Posterior cingulate gyrus (tissue), 11 donors: ENCODE measurements around the gene SAPCD1.

Experiments used
- DNase-seq, 10 donors: peaks; one replicate each; pipeline versions ENCODE4 v3.0.0 to v3.0.0-alpha.2; 2020 to 2021; ENCODE audit warnings: mixed read lengths in 3 of 10
- intact Hi-C: fragments of 100-400 bp; cut with DNase I; formaldehyde crosslinking; loops from one replicate; pipeline ENCODE4 v1.15.1; 2023

SAPCD1 gene

GRCh38 chr6:31728767-31729514 lies 33.5 kb upstream of the SAPCD1 start, which contains the start of gene DDAH2:
Gene DDAH2 (minus strand): TSS chr6:31729299. CDS start chr6:31729161, 138 bp downstream.
- intact Hi-C loops: loop anchor here (5.0 kb wide), 1 partner anchor 103 kb away; no protein-coding TSS in a partner anchor
- DNase-seq: peak in 2 of 10 donors; percentile 72 to 75

GRCh38 chr6:31729515-31729978 lies 32.9 kb upstream of the SAPCD1 start:
- peak; percentile 44 to 96 (median 74) for DNase-seq

DNA sequence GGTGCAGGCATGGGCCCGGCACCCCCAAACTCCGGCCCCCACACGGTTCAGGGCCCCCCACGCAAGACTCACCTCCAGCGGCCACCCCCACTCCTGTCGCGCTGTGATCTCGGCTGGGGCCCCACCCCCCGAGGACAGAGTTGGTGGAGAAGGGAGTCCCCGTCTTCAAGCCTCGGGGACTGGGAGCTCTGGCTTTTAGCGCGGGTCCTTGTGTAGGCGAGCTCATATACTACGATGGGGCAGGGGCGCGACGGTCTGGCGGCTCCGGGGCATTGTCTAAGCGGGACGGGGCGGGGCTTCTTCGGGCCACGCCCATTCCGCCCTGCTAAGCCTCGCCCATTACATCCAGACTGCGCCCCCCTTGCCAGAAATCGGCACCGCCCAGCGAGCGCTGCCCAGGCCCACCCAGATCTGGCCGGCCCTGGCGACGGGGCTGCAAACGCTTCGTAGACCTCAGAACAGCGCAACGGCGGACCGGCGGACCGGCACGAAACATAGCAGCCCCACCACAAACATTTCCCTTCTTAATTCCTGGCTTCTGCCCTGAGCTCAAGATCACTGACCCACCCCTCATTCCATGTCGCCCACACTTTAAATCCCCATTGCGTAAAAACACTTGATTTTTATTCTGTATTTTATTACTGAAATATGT lies 32.4 kb upstream of the SAPCD1 start:
- peak; percentile 43 to 94 (median 60) for DNase-seq
- intact Hi-C loops: loop anchor here (5.0 to 10.0 kb wide), 2 partner anchors 65 to 102 kb away; partner anchors contain the start of gene VARS1

More at GRCh38 chr6:31729515-31729978, 32.9 kb upstream of the SAPCD1 start:
- intact Hi-C loops: loop anchor here (5.0 kb wide), 1 partner anchor 103 kb away; no protein-coding TSS in a partner anchor

GRCh38 chr6:31730631-31731086 lies 31.8 kb upstream of the SAPCD1 start:
- peak in 1 of 10 donors; percentile 37 for DNase-seq
- intact Hi-C loops: loop anchor here (10.0 kb wide), 1 partner anchor 64 kb away; the partner anchor contains the start of gene VARS1

GRCh38 chr6:31732029-31732428 lies 30.4 kb upstream of the SAPCD1 start:
- intact Hi-C loops: loop anchor here (10.0 kb wide), 1 partner anchor 63 kb away; the partner anchor contains the start of gene VARS1
- no peak for DNase-seq

DNA sequence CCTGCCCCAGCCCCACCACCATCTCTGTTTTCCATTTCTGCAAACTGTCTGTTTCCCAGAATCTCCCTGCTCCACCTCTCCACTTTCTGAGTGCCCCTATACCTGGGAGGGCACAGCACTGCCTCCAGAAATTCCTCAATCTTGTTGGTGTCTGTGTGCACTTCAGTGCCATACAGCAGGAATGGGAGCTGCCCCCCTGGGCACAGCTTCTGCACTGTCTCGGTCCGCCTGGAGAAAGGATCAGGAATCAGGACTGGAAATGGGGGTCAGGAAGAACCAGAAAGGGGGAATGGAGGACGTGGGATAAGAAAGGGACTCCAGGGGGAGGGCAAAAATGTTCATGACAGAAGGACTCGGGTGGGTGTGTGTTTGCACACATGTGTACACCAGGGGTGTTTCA lies 28.7 kb upstream of the SAPCD1 start:
- intact Hi-C loops: loop anchor here (10.0 kb wide), 1 partner anchor 61 kb away; the partner anchor contains the start of gene VARS1
- peak in 1 of 10 donors; percentile 56 for DNase-seq

GRCh38 chr6:31734247-31734820 lies 28.1 kb upstream of the SAPCD1 start:
- DNase-seq: peak in 1 of 10 donors; percentile 11
- intact Hi-C loops: loop anchor here (10.0 kb wide), 1 partner anchor 60 kb away; the partner anchor contains the start of gene VARS1

DNA sequence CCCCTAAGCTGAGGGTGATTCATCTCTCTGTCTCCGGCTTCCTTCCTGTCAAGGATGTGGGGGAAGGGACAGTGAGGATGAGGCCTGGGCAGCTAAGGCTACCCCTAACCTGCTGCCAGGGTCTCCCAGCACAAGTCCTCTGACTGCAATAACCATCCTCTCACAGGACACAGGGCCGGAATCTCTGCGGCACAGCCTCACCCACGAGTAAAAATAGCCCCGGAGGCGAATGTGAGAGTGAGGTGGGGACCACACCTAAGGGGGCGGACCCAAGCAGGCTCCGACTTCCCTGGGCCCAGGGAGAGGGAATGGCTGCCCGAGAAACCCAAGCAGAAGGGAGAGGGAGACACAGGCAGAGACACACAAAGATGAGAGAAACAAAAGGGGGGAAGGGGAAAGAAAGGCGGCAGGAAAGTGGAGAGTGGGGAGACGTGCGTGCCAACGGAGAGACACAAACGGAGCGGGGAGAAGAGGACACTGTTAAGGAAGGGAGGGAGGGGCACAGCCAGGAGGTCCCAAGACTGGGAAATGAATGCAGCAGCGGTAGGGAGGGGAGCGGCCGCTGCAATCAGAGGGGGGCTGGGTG lies 27.5 kb upstream of the SAPCD1 start:
- DNase-seq: peak in 1 of 10 donors; percentile 70
- intact Hi-C loops: loop anchor here (10.0 kb wide), 1 partner anchor 60 kb away; the partner anchor contains the start of gene VARS1

- peak in 2 of 10 donors; percentile 26 to 81 for DNase-seq
- intact Hi-C loops: loop anchor here (10.0 kb wide), 1 partner anchor 59 kb away; the partner anchor contains the start of gene VARS1
Measured at GRCh38 chr6:31736021-31736767, 26.3 kb upstream of the SAPCD1 start, which contains the start of gene CLIC1. Gene CLIC1 (minus strand): TSS chr6:31736530. CDS start chr6:31736300, 230 bp downstream.

DNA sequence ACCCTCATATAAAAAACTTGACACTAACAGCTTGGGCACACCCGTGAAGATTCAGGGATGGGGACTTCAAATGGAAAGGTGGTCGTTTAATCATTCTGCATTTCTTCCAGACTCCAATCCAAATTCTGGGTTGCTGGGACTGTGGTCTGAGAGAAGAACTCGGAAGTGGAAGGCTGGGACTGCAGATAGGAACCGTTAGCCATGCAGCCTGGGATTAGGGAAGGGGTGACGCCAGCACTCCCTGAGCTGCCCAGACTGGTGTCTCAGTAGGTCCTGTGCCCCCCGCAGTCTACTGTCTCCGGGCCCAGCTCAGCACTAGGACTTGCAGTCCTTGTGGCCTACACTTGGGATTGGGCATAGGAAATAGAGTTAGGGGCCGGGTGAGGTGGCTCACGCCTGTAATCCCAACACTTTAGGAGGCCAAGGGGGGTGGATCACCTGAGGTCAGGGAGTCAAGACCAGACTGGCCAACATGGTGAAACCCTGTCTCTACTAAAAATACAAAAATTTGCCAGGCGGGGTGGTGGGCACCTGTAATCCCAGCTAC lies 25.6 kb upstream of the SAPCD1 start:
- DNase-seq: no peak

DNA sequence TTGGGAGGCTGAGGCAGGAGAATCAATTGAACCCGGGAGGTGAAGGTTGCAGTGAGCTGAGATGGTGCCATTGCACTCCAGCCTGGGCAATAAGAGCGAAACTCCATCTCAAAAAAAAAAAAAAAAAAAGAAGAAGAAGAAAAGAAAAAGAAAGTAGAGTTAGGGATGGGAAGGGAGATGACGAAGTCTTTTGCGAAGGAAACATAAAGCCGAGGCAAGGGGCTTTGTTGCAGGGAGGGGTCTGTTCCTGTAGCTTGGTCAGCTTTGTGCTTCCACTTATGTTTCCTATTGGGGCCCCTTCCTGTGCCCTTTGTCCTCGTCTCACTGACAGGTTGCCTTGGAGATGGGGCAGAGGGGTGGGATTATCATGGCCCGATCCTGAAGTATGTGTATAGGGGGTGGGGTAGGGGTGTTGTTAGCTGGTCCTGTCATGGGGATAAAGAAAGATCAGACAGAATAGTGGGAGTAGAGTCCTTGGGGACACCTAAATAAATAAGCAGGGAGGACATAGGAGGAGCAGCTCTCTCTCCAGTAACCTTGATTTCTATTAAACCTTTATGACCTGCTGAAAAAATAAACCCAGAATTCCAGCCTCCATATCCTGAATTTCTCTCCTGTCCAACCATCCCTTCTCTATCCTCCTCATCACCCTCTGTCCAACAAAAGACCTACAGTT lies 25.0 kb upstream of the SAPCD1 start:
- intact Hi-C loops: loop anchor here (10.0 kb wide), 1 partner anchor 57 kb away; the partner anchor contains the start of gene VARS1
- DNase-seq: peak in 1 of 10 donors; percentile 9

More for the DNA sequence above, 25.6 kb upstream of the SAPCD1 start:
- intact Hi-C loops: loop anchor here (10.0 kb wide), 1 partner anchor 58 kb away; the partner anchor contains the start of gene VARS1

DNA sequence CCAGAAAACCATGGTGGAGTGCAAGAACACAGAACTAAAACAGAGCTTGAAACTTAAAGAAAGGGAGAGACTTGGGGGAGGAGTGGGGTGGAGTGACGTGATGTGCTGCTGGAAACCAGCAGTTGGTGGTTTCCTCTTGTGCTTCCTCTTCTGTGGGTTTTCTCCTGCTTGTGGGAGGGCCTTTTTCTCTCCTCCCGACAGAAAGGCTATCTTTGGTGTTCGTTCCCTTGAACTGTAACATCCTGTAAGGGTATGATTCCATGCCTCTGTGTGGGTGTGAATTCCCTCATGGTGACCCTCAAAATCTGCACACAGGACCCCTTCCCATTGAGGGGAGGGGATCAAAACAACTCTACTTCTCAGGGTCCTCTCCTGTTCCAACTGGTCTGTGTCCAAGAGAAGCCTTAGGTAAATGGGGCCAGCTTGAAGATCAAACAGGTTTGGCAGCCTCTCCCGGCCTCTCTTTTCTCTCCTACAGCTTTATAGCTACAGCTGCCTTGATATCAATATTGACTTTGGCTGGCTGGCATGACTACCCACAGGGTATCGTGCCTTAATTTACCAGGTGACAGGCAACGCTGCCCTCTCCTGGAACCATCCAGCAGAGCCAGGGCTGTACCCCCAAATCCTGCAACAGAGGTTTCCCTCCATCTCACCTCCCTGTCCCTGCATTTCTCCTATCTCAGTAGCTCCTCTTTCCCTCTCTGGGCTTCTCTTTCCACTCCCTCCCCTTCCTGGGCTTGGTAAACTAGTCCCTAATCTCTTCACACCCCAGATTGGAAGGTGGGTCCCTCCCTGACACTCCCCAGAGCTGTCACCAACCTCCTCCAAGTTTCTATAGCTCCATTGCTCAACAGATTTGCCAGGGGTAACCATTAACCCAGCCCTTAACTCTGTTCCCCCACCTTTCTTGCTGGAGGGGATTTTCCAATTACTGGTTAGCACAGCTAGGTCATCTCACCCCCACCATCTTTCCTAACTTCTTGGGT lies 24.2 kb upstream of the SAPCD1 start:
- DNase-seq: no peak
- intact Hi-C loops: loop anchor here (10.0 kb wide), 1 partner anchor 57 kb away; the partner anchor contains the start of gene VARS1

DNA sequence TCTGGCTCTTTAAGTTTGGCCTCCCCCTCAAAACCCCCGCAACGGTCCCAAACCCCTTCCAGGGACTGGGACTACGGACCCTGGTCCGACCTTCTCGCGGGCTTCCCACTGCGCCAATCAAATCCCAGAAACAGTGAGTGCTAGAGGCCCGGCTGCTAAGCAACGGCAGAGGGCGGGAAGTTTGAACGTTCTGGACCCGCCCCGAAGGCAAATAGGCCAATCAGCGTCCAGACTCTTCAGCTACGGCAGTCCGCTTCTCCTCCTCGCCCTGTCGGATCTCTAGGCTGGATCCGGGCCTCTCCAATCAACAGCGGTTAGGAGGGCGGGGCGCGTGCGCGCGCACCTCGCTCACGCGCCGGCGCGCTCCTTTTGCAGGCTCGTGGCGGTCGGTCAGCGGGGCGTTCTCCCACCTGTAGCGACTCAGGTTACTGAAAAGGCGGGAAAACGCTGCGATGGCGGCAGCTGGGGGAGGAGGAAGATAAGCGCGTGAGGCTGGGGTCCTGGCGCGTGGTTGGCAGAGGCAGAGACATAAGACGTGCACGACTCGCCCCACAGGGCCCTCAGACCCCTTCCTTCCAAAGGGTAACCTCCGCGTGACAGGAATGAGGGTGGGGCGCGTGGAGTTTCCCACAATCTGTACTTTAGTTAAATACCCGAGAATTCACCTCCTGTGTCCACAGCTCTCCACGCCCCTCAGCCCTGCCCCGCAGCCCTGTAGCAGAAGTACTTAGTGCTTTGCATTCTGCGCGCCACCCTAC lies 22.6 kb upstream of the SAPCD1 start, which contains the start of gene MSH5:
Gene MSH5 (plus strand): TSS at position 367 of the 758 bp plus-strand sequence. CDS start 462 bp downstream, outside the sequence.
- intact Hi-C loops: loop anchor here (10.0 kb wide), 1 partner anchor 55 kb away; the partner anchor contains the start of gene VARS1
- peak; percentile 95 to 100 (median 98) for DNase-seq

DNA sequence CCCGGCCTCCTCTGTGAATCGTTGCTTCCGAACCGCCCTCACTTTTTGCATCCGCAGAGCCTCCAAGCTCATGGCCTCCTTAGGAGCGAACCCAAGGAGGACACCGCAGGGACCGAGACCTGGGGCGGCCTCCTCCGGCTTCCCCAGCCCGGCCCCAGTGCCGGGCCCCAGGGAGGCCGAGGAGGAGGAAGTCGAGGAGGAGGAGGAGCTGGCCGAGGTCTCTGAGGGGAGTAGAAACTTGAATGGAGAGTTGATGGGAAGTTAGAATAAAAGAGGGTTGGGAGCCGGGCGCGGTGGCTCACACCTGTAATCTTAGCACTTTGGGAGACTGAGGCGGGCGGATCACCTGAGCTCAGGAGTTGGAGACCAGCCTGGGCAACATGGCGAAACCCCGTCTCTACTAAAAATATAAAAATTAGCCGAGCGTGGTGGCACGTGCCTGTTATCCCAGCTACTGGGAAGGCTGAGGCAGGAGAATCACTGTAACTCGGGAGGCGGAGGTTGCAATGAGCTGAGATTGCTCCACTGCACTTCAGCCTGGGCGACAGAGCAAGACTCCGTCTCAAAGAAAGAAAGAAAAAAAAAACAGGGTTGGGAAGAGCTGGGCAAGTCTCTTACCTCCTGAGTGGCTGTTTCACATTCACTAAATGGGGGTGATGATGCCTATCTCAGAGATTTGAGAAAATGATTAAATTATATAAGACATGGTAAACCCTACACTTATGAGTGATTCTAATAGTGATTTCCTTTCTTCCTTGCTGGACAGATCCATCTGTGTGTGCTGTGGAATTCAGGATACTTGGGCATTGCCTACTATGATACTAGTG lies 21.8 kb upstream of the SAPCD1 start:
- intact Hi-C loops: no loop called here
- DNase-seq: no peak

DNA sequence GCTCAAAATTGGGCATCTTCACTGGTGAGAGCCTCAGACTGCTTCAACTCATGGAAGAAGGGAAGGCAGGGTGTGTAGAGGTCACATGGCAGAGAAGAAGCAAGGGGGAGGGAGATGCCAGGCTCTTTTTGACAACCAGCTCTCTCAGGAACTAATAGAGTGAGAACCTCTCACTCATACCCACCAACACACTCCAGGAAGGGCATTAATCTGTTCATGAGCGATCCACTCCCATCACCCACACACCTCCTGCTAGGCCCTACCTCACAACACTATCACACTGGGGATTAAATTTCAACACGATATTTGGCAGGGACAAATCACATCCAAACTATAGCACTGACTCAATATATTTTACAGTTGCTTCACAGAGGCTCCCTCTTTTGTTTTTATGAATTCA lies 20.6 kb upstream of the SAPCD1 start:
- intact Hi-C loops: no loop called here

More for the DNA sequence above, 20.6 kb upstream of the SAPCD1 start:
- peak in 1 of 10 donors; percentile 8 for DNase-seq
